Activated CD4-positive, alpha-beta T cell treated with anti-CD3 and anti-CD28 coated beads for 36 hours (primary cell): ENCODE measurements around the gene STARD3. TPM values are rescaled to one million over a fixed set of nuclear protein-coding genes. Genes with fewer than 3 reads are reported as not detected.

Experiments used
- ATAC-seq: fragments of 200-7000 bp; cut with Tn5 transposase; one replicate; pipeline ENCODE4 v1.10.0; 2021; ENCODE audit warnings: mild to moderate bottlenecking, moderate library complexity
- CTCF ChIA-PET: fragments of 350-600 bp; sonication (Branson Sonifier 250); formaldehyde crosslinking; loops from one replicate; lab custom pipeline; 2021; ENCODE audit warnings: antibody characterized with exemption; lab: Charles Lee
- POLR2A ChIA-PET: fragments of 350-600 bp; sonication (Branson Sonifier 250); formaldehyde crosslinking; loops from one replicate; lab custom pipeline; 2021; ENCODE audit warnings: antibody characterized with exemption, inconsistent platforms; lab: Charles Lee
- DNase-seq: peaks from one replicate; pipeline ENCODE4 v3.0.0-alpha.2; 2020
- H3K27ac Mint-ChIP-seq: one replicate; pipeline ENCODE4 v1.8.0; 2021; ENCODE audit warnings: mixed read lengths
- H3K27me3 Mint-ChIP-seq: one replicate; pipeline ENCODE4 v1.8.0; 2021; ENCODE audit warnings: mixed read lengths
- H3K36me3 Mint-ChIP-seq: one replicate; pipeline ENCODE4 v1.8.0; 2021; ENCODE audit warnings: low read depth, mixed read lengths
- H3K4me1 Mint-ChIP-seq: one replicate; pipeline ENCODE4 v1.8.0; 2021; ENCODE audit warnings: mixed read lengths
- H3K4me3 Mint-ChIP-seq: one replicate; pipeline ENCODE4 v1.8.0; 2021; ENCODE audit warnings: mild to moderate bottlenecking, moderate library complexity, mixed read lengths
- H3K9me3 Mint-ChIP-seq: one replicate; pipeline ENCODE4 v1.8.0; 2021; ENCODE audit warnings: low read depth, mixed read lengths
- intact Hi-C, 2 experiments: fragments of 100-400 bp; cut with DNase I in 1 of 2; cut with micrococcal nuclease in 1 of 2; formaldehyde crosslinking; loops; one replicate each; pipeline versions ENCODE4 v1.14.2 to v1.15.1; 2022 to 2024; cut with DNase I, micrococcal nuclease
- total RNA-seq, 2 experiments: library from RNA; stranded (reverse); gene quantifications; one replicate each; pipeline ENCODE4 v1.2.3, GENCODE V29; 2021

Gene STARD3
- total RNA-seq, 2 experiments from 2014 or later, result 46.8 to 77.9 TPM

GRCh38 chr17:39667945-39668924, 31.3 kb downstream of the STARD3 start, which contains the start of gene PNMT:
TSS of gene PNMT (plus strand) at chr17:39668453. CDS start at chr17:39668476, 23 bp downstream.
- CTCF ChIA-PET, result interaction anchor here (0.7 to 6.8 kb wide), 13 partner anchors 8 to 91 kb away, joined by 3 to 85 read pairs (median 4); partner anchors contain the start of gene MIEN1
- H3K4me1 Mint-ChIP-seq, result peaks cover 10% of the 10 kb centered on the region
- H3K27ac Mint-ChIP-seq, result no peak within 1 kb of the TSS
- peaks cover 13% of the 10 kb centered on the region for H3K27me3 Mint-ChIP-seq
- no peaks in the 10 kb centered on the region for H3K9me3 Mint-ChIP-seq
- POLR2A ChIA-PET, result interaction anchor here (0.6 to 1.0 kb wide), 3 partner anchors 20 to 60 kb away, joined by 3 to 12 read pairs (median 3); no protein-coding TSS in a partner anchor
- intact Hi-C loops, result loop anchor here in 1 of 2 experiments (1.0 kb wide), 3 partner anchors 46 to 86 kb away; partner anchors contain the start of gene MIEN1
- DNase-seq, result peak; percentile 87
- peak within 1 kb of the TSS; percentile 50 for H3K4me3 Mint-ChIP-seq
- H3K36me3 Mint-ChIP-seq, result no peaks in the 10 kb centered on the region
- ATAC-seq, result peak; percentile 79

DNA sequence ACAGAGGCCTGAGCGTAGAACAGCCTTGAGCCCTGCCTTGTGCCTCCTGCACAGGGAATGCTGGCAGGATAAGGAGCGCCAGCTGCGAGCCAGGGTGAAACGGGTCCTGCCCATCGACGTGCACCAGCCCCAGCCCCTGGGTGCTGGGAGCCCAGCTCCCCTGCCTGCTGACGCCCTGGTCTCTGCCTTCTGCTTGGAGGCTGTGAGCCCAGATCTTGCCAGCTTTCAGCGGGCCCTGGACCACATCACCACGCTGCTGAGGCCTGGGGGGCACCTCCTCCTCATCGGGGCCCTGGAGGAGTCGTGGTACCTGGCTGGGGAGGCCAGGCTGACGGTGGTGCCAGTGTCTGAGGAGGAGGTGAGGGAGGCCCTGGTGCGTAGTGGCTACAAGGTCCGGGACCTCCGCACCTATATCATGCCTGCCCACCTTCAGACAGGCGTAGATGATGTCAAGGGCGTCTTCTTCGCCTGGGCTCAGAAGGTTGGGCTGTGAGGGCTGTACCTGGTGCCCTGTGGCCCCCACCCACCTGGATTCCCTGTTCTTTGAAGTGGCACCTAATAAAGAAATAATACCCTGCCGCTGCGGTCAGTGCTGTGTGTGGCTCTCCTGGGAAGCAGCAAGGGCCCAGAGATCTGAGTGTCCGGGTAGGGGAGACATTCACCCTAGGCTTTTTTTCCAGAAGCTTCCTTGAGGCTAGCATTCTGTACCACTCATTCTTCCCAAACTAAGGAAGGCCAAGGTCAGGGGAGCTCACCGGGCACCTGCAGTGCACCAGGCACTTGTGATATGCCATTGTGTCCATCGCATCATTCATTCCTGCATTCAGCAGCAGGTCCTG, 33.2 kb downstream of the STARD3 start:
- Mint-ChIP-seq H3K27me3 (peaks cover 13% of the 10 kb centered on the region), H3K27ac (no peak overlapping the region), H3K9me3 (no peaks in the 10 kb centered on the region), H3K4me1 (peaks cover 10% of the 10 kb centered on the region), H3K36me3 (no peaks in the 10 kb centered on the region), H3K4me3 (no peak overlapping the region)
- ATAC-seq (no peak), DNase-seq (no peak)
- CTCF ChIA-PET, result interaction anchor here (0.6 to 6.8 kb wide), 8 partner anchors 8 to 241 kb away, joined by 3 to 85 read pairs (median 4); no protein-coding TSS in a partner anchor
- POLR2A ChIA-PET, result no interaction called here
- intact Hi-C loops, result no loop called here

DNA sequence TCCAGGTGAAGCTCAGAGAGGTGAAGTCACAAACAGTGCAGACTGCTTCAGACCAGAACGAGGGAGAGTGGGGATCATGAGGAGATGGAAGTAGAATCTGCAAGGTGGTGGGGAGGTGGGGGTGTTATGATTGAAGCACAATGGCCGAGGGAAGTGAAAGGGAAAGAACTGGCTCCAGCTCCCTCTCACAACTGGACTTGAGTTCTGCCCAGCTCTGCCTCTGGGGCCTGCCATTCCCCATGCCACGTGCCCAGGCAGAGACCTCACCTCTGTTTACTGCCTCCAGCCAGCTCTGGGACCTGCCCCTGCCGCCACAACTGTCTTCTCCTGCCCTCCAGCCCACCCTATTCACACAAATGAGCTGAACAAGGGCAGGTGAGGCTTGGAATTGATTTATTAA, 33.8 kb downstream of the STARD3 start:
- Mint-ChIP-seq H3K4me1 (peaks cover 15% of the 10 kb centered on the region), H3K9me3 (no peaks in the 10 kb centered on the region), H3K27ac (no peak overlapping the region), H3K36me3 (no peaks in the 10 kb centered on the region), H3K4me3 (no peak overlapping the region), H3K27me3 (peaks cover 13% of the 10 kb centered on the region)
- POLR2A ChIA-PET, result interaction anchor here (1.2 kb wide), 1 partner anchor 60 kb away, joined by 4 read pairs; the partner anchor contains the start of gene MIEN1
- ATAC-seq, result no peak
- intact Hi-C loops, result no loop called here
- DNase-seq, result no peak
- CTCF ChIA-PET, result interaction anchor here (0.6 to 6.8 kb wide), 10 partner anchors 9 to 240 kb away, joined by 3 to 85 read pairs (median 4); no protein-coding TSS in a partner anchor

DNA sequence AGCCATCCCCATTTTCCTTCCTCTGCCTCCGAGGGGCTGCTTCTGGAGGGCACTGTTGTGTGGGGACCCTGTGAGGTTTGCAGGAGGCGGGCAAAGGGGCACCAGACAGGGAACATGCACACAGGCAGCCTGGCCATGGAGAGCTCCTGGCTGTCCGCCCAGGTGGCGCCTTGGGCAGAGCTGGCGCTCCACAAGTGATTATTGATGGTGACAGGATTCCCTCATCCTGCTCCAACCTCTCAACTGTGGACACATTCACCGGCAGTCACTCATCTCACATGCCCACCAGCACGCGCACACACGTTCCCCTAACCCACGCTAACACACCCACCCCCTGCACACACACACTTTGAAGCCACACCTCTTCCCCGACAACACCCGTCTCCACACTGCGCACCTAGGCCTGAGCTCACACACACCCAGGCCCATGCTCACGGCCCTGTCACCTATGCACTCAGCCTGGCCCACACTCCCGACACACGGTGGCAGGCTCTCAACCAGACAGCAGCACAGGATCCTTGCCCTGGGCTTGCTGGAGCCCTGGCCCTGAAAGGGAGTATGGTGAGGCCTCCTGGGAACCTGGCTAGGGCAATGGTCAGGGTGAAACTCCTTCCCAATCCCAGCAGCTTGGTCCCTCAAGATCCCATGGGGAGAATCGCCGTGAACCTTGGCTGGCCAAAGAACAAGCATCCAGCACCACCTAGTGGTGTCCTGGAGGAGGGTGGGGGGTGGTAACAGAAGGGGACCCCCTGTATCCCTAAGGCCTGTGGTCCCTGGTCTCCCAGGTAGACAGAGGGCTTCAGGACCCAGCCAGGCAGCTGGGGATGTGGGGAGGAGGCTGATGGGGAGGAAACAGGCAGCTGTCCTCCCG, 34.9 kb downstream of the STARD3 start:
- CTCF ChIA-PET, result interaction anchor here (0.6 to 6.8 kb wide), 11 partner anchors 8 to 221 kb away, joined by 3 to 85 read pairs (median 4); partner anchors contain the start of gene MED1
- ATAC-seq (peak; percentile 16), DNase-seq (peak; percentile 40)
- intact Hi-C loops, result no loop called here
- POLR2A ChIA-PET, result interaction anchor here (1.2 kb wide), 1 partner anchor 58 kb away, joined by 4 read pairs; the partner anchor contains the start of gene MIEN1
- no peaks in the 10 kb centered on the region for H3K36me3 Mint-ChIP-seq
- H3K9me3 Mint-ChIP-seq, result no peaks in the 10 kb centered on the region
- H3K27me3 Mint-ChIP-seq, result peaks cover 11% of the 10 kb centered on the region
- H3K4me3 Mint-ChIP-seq, result no peak overlapping the region
- peaks cover 25% of the 10 kb centered on the region for H3K4me1 Mint-ChIP-seq
- H3K27ac Mint-ChIP-seq, result no peak overlapping the region

GRCh38 chr17:39672522-39673334, 35.8 kb downstream of the STARD3 start:
- no peak for DNase-seq
- no peaks in the 10 kb centered on the region for H3K9me3 Mint-ChIP-seq
- peaks cover 9% of the 10 kb centered on the region for H3K27me3 Mint-ChIP-seq
- ATAC-seq, result no peak
- H3K27ac Mint-ChIP-seq, result no peak overlapping the region
- no peak overlapping the region for H3K4me3 Mint-ChIP-seq
- ChIA-PET POLR2A (no interaction called here), CTCF (interaction anchor here (0.6 to 1.0 kb wide), 3 partner anchors 7 to 222 kb away, joined by 3 to 5 read pairs (median 3); partner anchors contain the start of gene MED1)
- intact Hi-C loops, result no loop called here
- peaks cover 32% of the 10 kb centered on the region for H3K4me1 Mint-ChIP-seq
- no peaks in the 10 kb centered on the region for H3K36me3 Mint-ChIP-seq

- Mint-ChIP-seq H3K36me3 (no peaks in the 10 kb centered on the region), H3K4me3 (no peak overlapping the region), H3K27me3 (peaks cover 8% of the 10 kb centered on the region), H3K4me1 (peaks cover 36% of the 10 kb centered on the region), H3K27ac (no peak overlapping the region), H3K9me3 (no peaks in the 10 kb centered on the region)
- DNase-seq (no peak), ATAC-seq (no peak)
- intact Hi-C loops, result no loop called here
- CTCF ChIA-PET, result no interaction called here
- POLR2A ChIA-PET, result no interaction called here
These were observed 36.6 kb downstream of the STARD3 start for GRCh38 chr17:39673335-39674081.

GRCh38 chr17:39674179-39674578, 37.2 kb downstream of the STARD3 start:
- ATAC-seq (no peak), DNase-seq (no peak)
- no peak overlapping the region for H3K4me3 Mint-ChIP-seq
- H3K27me3 Mint-ChIP-seq, result peaks cover 4% of the 10 kb centered on the region
- CTCF ChIA-PET, result interaction anchor here (0.7 kb wide), 1 partner anchor 52 kb away, joined by 3 read pairs; no protein-coding TSS in a partner anchor
- peaks cover 2% of the 10 kb centered on the region for H3K36me3 Mint-ChIP-seq
- intact Hi-C loops, result no loop called here
- H3K27ac Mint-ChIP-seq, result no peak overlapping the region
- peaks cover 40% of the 10 kb centered on the region for H3K4me1 Mint-ChIP-seq
- POLR2A ChIA-PET, result interaction anchor here (0.5 kb wide), 1 partner anchor 49 kb away, joined by 3 read pairs; no protein-coding TSS in a partner anchor
- H3K9me3 Mint-ChIP-seq, result no peaks in the 10 kb centered on the region

DNA sequence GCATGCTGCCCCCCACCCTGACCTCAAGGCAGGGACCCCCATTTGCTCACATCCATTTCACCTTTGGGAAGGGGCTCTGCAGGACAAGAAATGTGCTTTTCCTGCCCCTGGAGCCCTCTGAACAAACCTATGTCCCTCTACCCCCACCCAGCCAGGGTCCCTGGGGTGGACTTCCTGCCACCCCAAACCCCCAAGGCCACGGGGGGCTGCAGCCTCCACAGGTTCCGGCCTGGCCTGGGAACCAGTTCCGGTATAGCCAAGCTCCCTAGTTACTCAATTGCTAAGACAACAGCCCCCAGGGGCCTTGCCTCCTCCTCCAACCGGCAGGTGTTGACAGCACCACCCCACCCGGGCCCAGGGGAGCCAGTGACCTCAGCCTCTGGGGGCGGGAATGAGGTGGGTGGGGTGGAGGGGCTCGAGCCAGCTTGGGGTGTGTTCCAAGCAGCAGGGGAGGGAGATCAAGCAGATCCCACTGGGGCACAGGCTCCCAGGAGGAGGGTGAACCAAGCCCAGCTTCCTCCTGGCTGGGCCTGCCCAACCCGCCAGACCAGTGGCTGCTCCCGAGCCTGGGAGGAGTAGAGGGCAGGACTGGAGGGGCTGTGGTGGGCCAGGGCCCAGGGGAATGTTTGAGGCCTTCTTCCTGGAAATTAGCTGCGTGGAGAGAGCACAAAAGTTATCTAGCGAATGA, 37.9 kb downstream of the STARD3 start:
- no peak for DNase-seq
- peaks cover 3% of the 10 kb centered on the region for H3K27me3 Mint-ChIP-seq
- H3K27ac Mint-ChIP-seq, result no peak overlapping the region
- CTCF ChIA-PET, result interaction anchor here (0.7 to 1.1 kb wide), 3 partner anchors 13 to 438 kb away, joined by 3 read pairs; partner anchors contain the start of gene PGAP3
- no peaks in the 10 kb centered on the region for H3K9me3 Mint-ChIP-seq
- POLR2A ChIA-PET, result interaction anchor here (0.5 kb wide), 1 partner anchor 50 kb away, joined by 3 read pairs; no protein-coding TSS in a partner anchor
- H3K4me1 Mint-ChIP-seq, result peaks cover 46% of the 10 kb centered on the region
- ATAC-seq, result no peak
- intact Hi-C loops, result no loop called here
- H3K36me3 Mint-ChIP-seq, result peaks cover 5% of the 10 kb centered on the region
- no peak overlapping the region for H3K4me3 Mint-ChIP-seq
